ENCODE results near the gene NYAP2.

- no peak for TF ChIP-seq CTCF (conservative IDR thresholded peaks at IDR 0.05; ENCODE audit: low read depth, low read length)
- TF ChIP-seq ELK1 (IDR thresholded peaks at IDR 0.05; ENCODE audit: borderline replicate concordance, low read depth, low read length), result no peak
- no peak for TF ChIP-seq CEBPB (IDR thresholded peaks at IDR 0.05; ENCODE audit: low read depth, low read length)
- no peak for TF ChIP-seq POLR2A (IDR thresholded peaks at IDR 0.05; ENCODE audit: low read depth, low read length)
- no peak for TF ChIP-seq RFX5 (IDR thresholded peaks at IDR 0.05; ENCODE audit: low read depth, low read length)
- TF ChIP-seq MAFK (IDR thresholded peaks at IDR 0.05; ENCODE audit: low read depth, low read length), result no peak
- no peak for TF ChIP-seq MAZ (IDR thresholded peaks at IDR 0.05; ENCODE audit: borderline replicate concordance, low read depth, low read length)
- TF ChIP-seq FOS (IDR thresholded peaks at IDR 0.05; ENCODE audit: low read depth, low read length), result no peak
Measured at GRCh38 chr2:225632351-225632750, 232.8 kb downstream of the NYAP2 start.
